GM21528 (cell line): ENCODE results near the gene CACNA2D3.

Experiments used
- ATAC-seq: cut with Tn5 transposase; IDR thresholded peaks from one replicate; pipeline ENCODE4 v1.9.1; 2021; ENCODE audit warnings: mild to moderate bottlenecking, moderate library complexity; ENCODE audit not compliant: unreplicated experiment, low FRiP score

CACNA2D3 gene

DNA sequence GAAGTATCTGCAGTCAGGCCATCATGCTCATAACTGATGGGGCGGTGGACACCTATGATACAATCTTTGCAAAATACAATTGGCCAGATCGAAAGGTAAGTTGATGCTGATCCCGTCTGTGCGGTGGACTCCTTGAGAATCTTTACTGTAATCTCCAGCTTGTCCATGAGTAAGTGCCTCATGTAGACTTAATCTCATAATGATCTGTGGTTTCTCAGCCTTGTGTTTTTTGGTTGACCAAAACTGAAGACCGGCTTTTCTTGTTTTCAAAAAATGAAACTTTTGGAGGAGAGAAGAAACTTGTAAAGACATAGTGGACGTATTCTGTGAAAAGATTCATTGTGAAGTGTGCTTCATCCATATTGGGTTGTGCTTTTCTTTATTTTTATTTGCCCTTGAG is 519.8 kb downstream of the CACNA2D3 start:
- ATAC-seq = no peak

DNA sequence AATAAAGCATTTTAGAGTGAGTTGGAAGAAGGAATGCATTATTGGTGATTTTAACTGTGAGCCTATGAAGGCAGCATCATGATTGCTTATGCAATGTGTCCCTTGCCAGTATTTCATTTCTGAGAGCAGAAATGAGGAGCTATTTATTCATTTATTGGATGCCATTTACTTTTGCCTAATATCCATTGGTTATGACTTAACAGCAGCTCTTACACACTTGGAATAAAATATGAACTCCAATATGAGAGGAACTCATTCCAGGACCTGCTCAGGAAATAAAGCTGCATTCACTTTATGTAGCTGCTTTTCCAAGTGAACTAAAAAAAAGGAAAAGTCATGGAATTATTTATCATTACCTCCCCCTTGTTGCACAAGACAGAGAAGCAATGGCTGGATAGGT is 525.4 kb downstream of the CACNA2D3 start:
- ATAC-seq = no peak

DNA sequence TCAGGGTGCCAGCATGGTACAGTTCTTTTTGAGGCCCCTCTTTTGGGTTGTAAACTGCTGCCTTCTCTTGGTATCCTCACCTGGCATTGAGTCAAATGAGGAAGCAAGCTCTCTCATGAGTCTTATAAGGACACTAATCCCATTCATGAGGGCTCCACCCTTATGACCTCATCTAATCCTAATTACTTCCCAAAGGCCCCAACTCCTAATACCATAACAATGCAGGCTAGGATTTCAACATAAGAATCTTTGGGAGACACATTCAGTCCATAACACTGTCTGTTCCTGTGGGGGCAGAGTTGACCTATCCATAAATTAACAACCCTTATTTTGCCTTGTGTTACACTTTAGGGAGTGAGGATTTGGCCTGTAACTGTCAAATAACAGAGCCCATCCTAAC is 527.2 kb downstream of the CACNA2D3 start:
- ATAC-seq = no peak

- no peak for ATAC-seq
These were observed 531.3 kb downstream of the CACNA2D3 start for GRCh38 chr3:54653456-54654195.

DNA sequence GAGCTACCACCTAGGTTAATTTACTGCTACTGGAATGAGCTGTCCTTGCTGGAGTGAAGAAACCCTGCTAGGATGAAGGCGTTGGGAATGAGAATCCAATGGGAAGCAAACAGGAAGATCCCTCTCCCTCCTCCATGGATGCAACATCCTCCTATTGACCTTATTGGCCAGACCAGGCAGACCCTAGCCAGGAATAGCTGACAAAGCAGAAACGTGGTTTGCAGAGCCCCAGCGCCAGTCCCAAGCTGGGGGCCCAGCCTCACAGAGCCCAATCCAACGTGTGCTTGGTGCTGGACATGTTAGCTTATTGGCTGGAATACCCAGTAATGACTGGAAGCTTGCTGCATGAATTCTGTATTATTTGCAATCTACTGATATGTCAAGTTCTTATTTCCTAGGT is 532.4 kb downstream of the CACNA2D3 start:
- ATAC-seq = no peak

- ATAC-seq = no peak
These were observed 537.0 kb downstream of the CACNA2D3 start for GRCh38 chr3:54659347-54659746.

GRCh38 chr3:54660714-54661132 is 538.4 kb downstream of the CACNA2D3 start:
- no peak for ATAC-seq

DNA sequence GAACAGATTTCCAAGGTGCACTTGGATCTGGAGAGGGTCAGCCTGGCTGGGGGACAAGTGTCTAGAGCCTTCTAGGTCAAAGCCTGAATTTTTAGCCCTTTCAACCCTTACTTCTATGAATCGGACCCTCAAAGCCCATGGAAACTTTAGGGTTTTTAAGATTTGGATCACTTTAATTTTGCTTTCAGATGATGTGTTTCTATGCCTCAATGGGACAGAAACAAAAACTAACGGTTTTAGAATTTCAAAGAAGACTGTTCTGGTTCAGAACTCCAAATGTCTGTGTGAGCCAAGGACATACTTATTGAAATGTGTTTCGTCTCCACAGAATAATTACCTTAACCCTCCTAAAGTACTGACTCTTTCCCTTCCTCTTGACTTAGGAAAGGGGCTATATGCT is 538.8 kb downstream of the CACNA2D3 start:
- no peak for ATAC-seq

- no peak for ATAC-seq
These were observed 541.2 kb downstream of the CACNA2D3 start for GRCh38 chr3:54663501-54664011.

- no peak for ATAC-seq
These were observed 542.8 kb downstream of the CACNA2D3 start for GRCh38 chr3:54665016-54665600.

- ATAC-seq = no peak
These were observed 545.9 kb downstream of the CACNA2D3 start for GRCh38 chr3:54668236-54668635.

- ATAC-seq = no peak
These were observed 548.0 kb downstream of the CACNA2D3 start for GRCh38 chr3:54670201-54671000.

GRCh38 chr3:54671511-54671910 is 549.2 kb downstream of the CACNA2D3 start:
- ATAC-seq = no peak

GRCh38 chr3:54676087-54676486 is 553.7 kb downstream of the CACNA2D3 start:
- ATAC-seq = no peak

GRCh38 chr3:54681706-54682105 is 559.4 kb downstream of the CACNA2D3 start:
- no peak for ATAC-seq

GRCh38 chr3:54685213-54685612 is 562.9 kb downstream of the CACNA2D3 start:
- no peak for ATAC-seq

- ATAC-seq = no peak
These were observed 569.0 kb downstream of the CACNA2D3 start for GRCh38 chr3:54691289-54691771.

DNA sequence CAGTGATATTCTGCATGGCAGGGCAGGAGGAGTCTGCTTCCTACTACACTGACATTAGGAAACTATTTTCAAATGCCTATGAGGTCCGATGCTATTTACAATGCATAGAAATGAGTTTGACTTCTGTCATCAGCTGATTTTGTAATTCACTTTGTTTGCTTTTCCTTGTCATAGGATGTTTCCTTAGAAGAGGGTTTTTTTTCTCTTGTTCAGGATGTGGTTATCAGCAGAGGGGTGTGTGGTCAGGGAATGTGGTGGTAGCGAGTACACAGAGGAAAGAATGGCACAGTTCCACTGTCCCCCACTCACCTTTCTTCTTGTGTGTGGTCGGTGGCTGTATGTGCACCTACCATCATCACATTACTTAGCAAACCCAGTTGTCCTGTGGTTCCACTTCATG is 574.0 kb downstream of the CACNA2D3 start:
- no peak for ATAC-seq

DNA sequence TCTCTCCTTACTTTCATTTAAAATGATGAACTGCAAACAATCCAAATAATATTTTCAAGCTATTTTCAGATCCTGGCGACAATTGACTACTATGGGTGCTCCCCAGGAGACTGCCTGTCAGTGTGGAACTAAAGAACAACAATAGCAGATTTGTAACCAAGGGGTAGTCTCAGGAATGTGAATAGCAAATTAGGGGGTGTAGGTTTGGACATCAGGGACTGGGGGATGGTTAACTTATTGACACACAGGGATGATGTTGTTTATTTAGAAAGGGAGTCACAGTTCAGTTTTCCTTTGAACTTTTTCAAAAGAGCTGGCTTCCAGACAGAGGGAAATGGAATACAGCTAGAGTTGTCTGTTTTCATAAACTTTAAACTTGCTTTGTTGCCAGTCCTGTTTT is 575.7 kb downstream of the CACNA2D3 start:
- ATAC-seq = no peak

GRCh38 chr3:54703923-54704322 is 581.6 kb downstream of the CACNA2D3 start:
- no peak for ATAC-seq

DNA sequence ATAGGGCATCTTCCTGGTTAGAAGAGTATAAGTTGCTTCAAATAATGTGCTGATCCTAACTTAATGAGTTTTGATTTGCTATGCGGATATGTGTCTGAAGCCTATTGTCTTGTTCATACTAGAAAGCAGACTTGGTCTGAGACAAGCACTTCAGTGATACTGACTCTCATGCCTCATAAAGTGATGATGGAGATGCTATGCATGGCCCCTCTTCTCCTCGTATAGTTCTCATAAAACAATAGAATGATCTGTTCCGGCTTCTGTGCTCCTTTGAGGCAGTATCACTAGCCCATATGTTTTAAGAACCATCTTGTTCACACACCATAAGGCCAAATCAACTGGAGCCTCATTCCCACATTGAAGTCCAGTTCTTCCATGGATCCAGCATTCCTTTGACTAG is 583.4 kb downstream of the CACNA2D3 start:
- no peak for ATAC-seq
